Progenitor cell of endocrine pancreas (in vitro differentiated cells): ENCODE measurements around the gene SLC2A13. TPM values are rescaled to one million over a fixed set of nuclear protein-coding genes. Genes with fewer than 3 reads are reported as not detected.
"Not testable (repeated sequence)": the region's sequence is repeated elsewhere in the genome, so short reads cannot be mapped to it uniquely, and the experiment has no call there.

Source experiments
- DNase-seq: peaks from one replicate; pipeline ENCODE4 v3.0.0; 2021; ENCODE audit warnings: low spot score; ENCODE audit not compliant: unreplicated experiment
- H3K27ac Mint-ChIP-seq: 2 replicates; pipeline ENCODE4 v1.8.0; 2021; ENCODE audit warnings: mild to moderate bottlenecking, moderate library complexity, mixed read lengths
- H3K27me3 Mint-ChIP-seq: 2 replicates; pipeline ENCODE4 v1.8.0; 2021; ENCODE audit warnings: mixed read lengths
- H3K36me3 Mint-ChIP-seq: 2 replicates; pipeline ENCODE4 v1.8.0; 2022; ENCODE audit warnings: mixed read lengths; ENCODE audit not compliant: insufficient read depth
- H3K4me1 Mint-ChIP-seq: 2 replicates; pipeline ENCODE4 v1.8.0; 2021; ENCODE audit warnings: low read depth, mixed read lengths
- H3K4me3 Mint-ChIP-seq: 2 replicates; pipeline ENCODE4 v1.8.0; 2021; ENCODE audit warnings: low read depth, mild to moderate bottlenecking, moderate library complexity, mixed read lengths
- H3K9me3 Mint-ChIP-seq: 2 replicates; pipeline ENCODE4 v1.8.0; 2021; ENCODE audit warnings: low read depth, mixed read lengths
- CTCF ChIP-seq: fragments of 200-600 bp; sonication (generic); IDR thresholded peaks from one replicate; pipeline ENCODE4 v1.5.0; 2021; ENCODE audit warnings: antibody characterized with exemption, mild to moderate bottlenecking; ENCODE audit not compliant: unreplicated experiment
- total RNA-seq: library from RNA; stranded (reverse); gene quantifications from 2 replicates; pipeline ENCODE4 v1.2.1, GENCODE V29; 2021

SLC2A13 gene
- total RNA-seq, 1 donor from 2014 or later: 7.4 TPM

GRCh38 chr12:39752482-39753137 lies 353.3 kb downstream of the SLC2A13 start:
- DNase-seq: no peak
- Mint-ChIP-seq H3K4me1 (no peaks in the 10 kb centered on the region), H3K27me3 (no peaks in the 10 kb centered on the region), H3K4me3 (no peak overlapping the region), H3K9me3 (peaks cover 3% of the 10 kb centered on the region), H3K27ac (no peak overlapping the region), H3K36me3 (no peaks in the 10 kb centered on the region)
- TF ChIP-seq CTCF: no peak

GRCh38 chr12:39746151-39746550 lies 359.7 kb downstream of the SLC2A13 start:
- H3K9me3 Mint-ChIP-seq: peaks cover 12% of the 10 kb centered on the region

GRCh38 chr12:39743655-39744054 lies 362.2 kb downstream of the SLC2A13 start:
- H3K4me1 Mint-ChIP-seq: no peaks in the 10 kb centered on the region
- no peak for DNase-seq
- H3K4me3 Mint-ChIP-seq: no peak overlapping the region
- no peaks in the 10 kb centered on the region for H3K27me3 Mint-ChIP-seq
- peaks cover 11% of the 10 kb centered on the region for H3K9me3 Mint-ChIP-seq
- TF ChIP-seq CTCF: no peak
- H3K36me3 Mint-ChIP-seq: peaks cover 4% of the 10 kb centered on the region
- H3K27ac Mint-ChIP-seq: no peak overlapping the region

More at GRCh38 chr12:39746151-39746550, 359.7 kb downstream of the SLC2A13 start:
- not testable (repeated sequence) for H3K36me3 Mint-ChIP-seq, H3K4me3 Mint-ChIP-seq, H3K4me1 Mint-ChIP-seq, H3K27ac Mint-ChIP-seq, DNase-seq, H3K27me3 Mint-ChIP-seq

- TF ChIP-seq CTCF: no peak
- Mint-ChIP-seq H3K36me3 (no peaks in the 10 kb centered on the region), H3K27ac (no peak overlapping the region), H3K4me1 (no peaks in the 10 kb centered on the region), H3K4me3 (no peak overlapping the region), H3K27me3 (no peaks in the 10 kb centered on the region), H3K9me3 (peaks cover 21% of the 10 kb centered on the region)
- no peak for DNase-seq
Observed at GRCh38 chr12:39736406-39736805, 369.5 kb downstream of the SLC2A13 start.

GRCh38 chr12:39723831-39724230 lies 382.1 kb downstream of the SLC2A13 start:
- Mint-ChIP-seq H3K27me3 (no peaks in the 10 kb centered on the region), H3K4me3 (no peak overlapping the region), H3K27ac (no peak overlapping the region), H3K9me3 (peaks cover 19% of the 10 kb centered on the region), H3K4me1 (no peaks in the 10 kb centered on the region), H3K36me3 (no peaks in the 10 kb centered on the region)
- DNase-seq: no peak
- no peak for TF ChIP-seq CTCF

- no peak for TF ChIP-seq CTCF
- Mint-ChIP-seq H3K27me3 (no peaks in the 10 kb centered on the region), H3K36me3 (no peaks in the 10 kb centered on the region), H3K4me3 (no peak overlapping the region), H3K9me3 (peaks cover 6% of the 10 kb centered on the region), H3K27ac (no peak overlapping the region), H3K4me1 (no peaks in the 10 kb centered on the region)
- no peak for DNase-seq
Observed at GRCh38 chr12:39722504-39722903, 383.4 kb downstream of the SLC2A13 start.
